HG02870 (cell line): ENCODE data around the gene IQCE.
"Not testable (repeated sequence)": the region's sequence is repeated elsewhere in the genome, so short reads cannot be mapped to it uniquely, and the experiment has no call there.

Experiments used
- ATAC-seq: cut with Tn5 transposase; IDR thresholded peaks from one replicate; pipeline ENCODE4 v1.9.1; 2021; ENCODE audit warnings: mild to moderate bottlenecking, moderate library complexity; ENCODE audit not compliant: unreplicated experiment

IQCE gene

GRCh38 chr7:2520761-2521290 is 38.0 kb upstream of the IQCE start:
- no peak for ATAC-seq

GRCh38 chr7:2521341-2521745 is 37.4 kb upstream of the IQCE start:
- no peak for ATAC-seq

GRCh38 chr7:2521952-2522591 is 36.7 kb upstream of the IQCE start:
- no peak for ATAC-seq

- no peak for ATAC-seq
Observed at GRCh38 chr7:2522780-2523433, 35.9 kb upstream of the IQCE start.

- no peak for ATAC-seq
Observed at GRCh38 chr7:2523461-2523936, 35.3 kb upstream of the IQCE start.

GRCh38 chr7:2523941-2524807 is 34.6 kb upstream of the IQCE start:
- no peak for ATAC-seq

GRCh38 chr7:2524808-2525657 is 33.7 kb upstream of the IQCE start:
- ATAC-seq = no peak

- no peak for ATAC-seq
Observed at GRCh38 chr7:2525658-2526630, 32.8 kb upstream of the IQCE start.

- no peak for ATAC-seq
Observed at GRCh38 chr7:2526659-2527504, 31.9 kb upstream of the IQCE start.

GRCh38 chr7:2527505-2528467 is 31.0 kb upstream of the IQCE start:
- ATAC-seq = no peak

- no peak for ATAC-seq
Observed at GRCh38 chr7:2528481-2529095, 30.2 kb upstream of the IQCE start.

- ATAC-seq = no peak
Observed at GRCh38 chr7:2529161-2530070, 29.4 kb upstream of the IQCE start.

GRCh38 chr7:2530071-2530987 is 28.4 kb upstream of the IQCE start:
- no peak for ATAC-seq

- not testable (repeated sequence) for ATAC-seq
Observed at GRCh38 chr7:2530994-2531795, 27.6 kb upstream of the IQCE start.
